A549 (cell line): ENCODE results near the gene C4BPB.

Experiments used
- CHD2 ChIP-seq: fragments of 150-350 bp; IDR thresholded peaks from 2 replicates; pipeline ENCODE4 v1.6.1; 2014; ENCODE audit warnings: low read length; ENCODE audit not compliant: partially characterized antibody
- CTCF ChIP-seq: fragments of >200 bp; sonication (Bioruptor Twin); formaldehyde crosslinking; IDR thresholded peaks from 3 replicates; pipeline ENCODE4 v1.5.1; 2016
- HDAC2 ChIP-seq: fragments of 200-600 bp; sonication (generic); IDR thresholded peaks from 2 replicates; pipeline ENCODE4 v1.6.1; 2016
- HOXB5 ChIP-seq: fragments of 250-450 bp; sonication (Bioruptor Pico); IDR thresholded peaks from 2 replicates; pipeline ENCODE4 v1.5.0; 2020; ENCODE audit warnings: mild to moderate bottlenecking, moderate library complexity
- JUN ChIP-seq, 2 experiments: fragments of >200 bp; sonication (Bioruptor Twin); formaldehyde crosslinking; IDR thresholded peaks; 2 replicates in 1 of 2; 3 replicates in 1 of 2; pipeline ENCODE4 v1.6.1; 2016 to 2017
- KDM5A ChIP-seq: fragments of 200-600 bp; sonication (generic); IDR thresholded peaks from 2 replicates; pipeline ENCODE4 v1.6.1; 2016; ENCODE audit warnings: antibody characterized with exemption, mild to moderate bottlenecking
- POLR2A ChIP-seq: IDR thresholded peaks from 2 replicates; pipeline ENCODE4 v1.6.1; 2012; ENCODE audit warnings: mild to moderate bottlenecking, low read length
- RAD21 ChIP-seq, 2 experiments: fragments of >200 bp in 1 of 2; sonication (Bioruptor Twin) in 1 of 2; formaldehyde crosslinking in 1 of 2; IDR thresholded peaks in 1 of 2; conservative IDR thresholded peaks in 1 of 2; 2 replicates in 1 of 2; 3 replicates in 1 of 2; pipeline ENCODE4 v1.6.1; 2012 to 2018; ENCODE audit warnings: inconsistent platforms in 1 of 2
- RARB ChIP-seq: fragments of 250-450 bp; sonication (Bioruptor Pico); IDR thresholded peaks from 2 replicates; pipeline ENCODE4 v1.8.0; 2021; ENCODE audit warnings: mild to moderate bottlenecking, moderate library complexity
- SREBF2 ChIP-seq: fragments of 450-650 bp; IDR thresholded peaks from 2 replicates; pipeline ENCODE4 v1.6.1; 2014; ENCODE audit warnings: mild to moderate bottlenecking, moderate library complexity
- TF ChIP-seq, protein P1 (sequence below): IDR thresholded peaks from 2 replicates; pipeline ENCODE4 v1.6.1; 2012

- TF ChIP-seq CHD2 (no peak), JUN (IDR thresholded peaks at IDR 0.05) (no peak), HOXB5 (CRISPR knock-in tag) (no peak), RARB (CRISPR knock-in tag) (no peak), SREBF2 (no peak), CTCF (no peak), KDM5A (no peak), POLR2A (no peak), RAD21 (conservative IDR thresholded peaks at IDR 0.05 in 1 of 2, IDR thresholded peaks at IDR 0.05 in 1 of 2) (no peak), HDAC2 (no peak)
- TF ChIP-seq, protein P1, sequence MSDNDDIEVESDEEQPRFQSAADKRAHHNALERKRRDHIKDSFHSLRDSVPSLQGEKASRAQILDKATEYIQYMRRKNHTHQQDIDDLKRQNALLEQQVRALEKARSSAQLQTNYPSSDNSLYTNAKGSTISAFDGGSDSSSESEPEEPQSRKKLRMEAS, result no peak
Observed at GRCh38 chr1:207069061-207069460, 19.6 kb upstream of the C4BPB start.
